HFFc6 (cell line): ENCODE measurements around the gene LTBR. TPM values are rescaled to one million over a fixed set of nuclear protein-coding genes. Genes with fewer than 3 reads are reported as not detected.

Experiments used
- DNase-seq: peaks from one replicate; pipeline ENCODE4 v3.0.0-alpha.2; 2018
- H3K27ac Mint-ChIP-seq: 2 replicates; pipeline ENCODE4 v1.8.0; 2020; ENCODE audit warnings: mild to moderate bottlenecking, mixed read lengths
- H3K27me3 Mint-ChIP-seq: 2 replicates; pipeline ENCODE4 v1.8.0; 2021; ENCODE audit warnings: mild to moderate bottlenecking, moderate library complexity, mixed read lengths; ENCODE audit not compliant: insufficient read depth
- H3K36me3 Mint-ChIP-seq: 2 replicates; pipeline ENCODE4 v1.8.0; 2021; ENCODE audit warnings: low read depth, mixed read lengths
- H3K4me1 Mint-ChIP-seq: 2 replicates; pipeline ENCODE4 v1.8.0; 2020; ENCODE audit warnings: low read depth, mixed read lengths
- H3K4me3 Mint-ChIP-seq: 2 replicates; pipeline ENCODE4 v1.8.0; 2020; ENCODE audit warnings: mild to moderate bottlenecking, moderate library complexity, mixed read lengths
- H3K9me3 Mint-ChIP-seq: 2 replicates; pipeline ENCODE4 v1.8.0; 2020; ENCODE audit warnings: mild to moderate bottlenecking, mixed read lengths
- total RNA-seq, 6 experiments: library from RNA; stranded (reverse); fragmentation: NEBNext Ultra II Directional; extraction: Animal tissue kit (Norgen Biotek cat#: 25700); gene quantifications; 2 replicates in 1 of 6; 3 replicates in 5 of 6; pipeline ENCODE4 v1.2.3, GENCODE V29; 2021
- TF ChIP-seq, protein P1 (sequence below): fragments of 200-600 bp; sonication (generic); IDR thresholded peaks from 2 replicates; pipeline ENCODE4 v1.5.0; 2021; ENCODE audit warnings: antibody characterized with exemption, mild to moderate bottlenecking

LTBR gene
- total RNA-seq, 6 experiments from 2014 or later, result 91.5 to 124 (median 106) TPM

DNA sequence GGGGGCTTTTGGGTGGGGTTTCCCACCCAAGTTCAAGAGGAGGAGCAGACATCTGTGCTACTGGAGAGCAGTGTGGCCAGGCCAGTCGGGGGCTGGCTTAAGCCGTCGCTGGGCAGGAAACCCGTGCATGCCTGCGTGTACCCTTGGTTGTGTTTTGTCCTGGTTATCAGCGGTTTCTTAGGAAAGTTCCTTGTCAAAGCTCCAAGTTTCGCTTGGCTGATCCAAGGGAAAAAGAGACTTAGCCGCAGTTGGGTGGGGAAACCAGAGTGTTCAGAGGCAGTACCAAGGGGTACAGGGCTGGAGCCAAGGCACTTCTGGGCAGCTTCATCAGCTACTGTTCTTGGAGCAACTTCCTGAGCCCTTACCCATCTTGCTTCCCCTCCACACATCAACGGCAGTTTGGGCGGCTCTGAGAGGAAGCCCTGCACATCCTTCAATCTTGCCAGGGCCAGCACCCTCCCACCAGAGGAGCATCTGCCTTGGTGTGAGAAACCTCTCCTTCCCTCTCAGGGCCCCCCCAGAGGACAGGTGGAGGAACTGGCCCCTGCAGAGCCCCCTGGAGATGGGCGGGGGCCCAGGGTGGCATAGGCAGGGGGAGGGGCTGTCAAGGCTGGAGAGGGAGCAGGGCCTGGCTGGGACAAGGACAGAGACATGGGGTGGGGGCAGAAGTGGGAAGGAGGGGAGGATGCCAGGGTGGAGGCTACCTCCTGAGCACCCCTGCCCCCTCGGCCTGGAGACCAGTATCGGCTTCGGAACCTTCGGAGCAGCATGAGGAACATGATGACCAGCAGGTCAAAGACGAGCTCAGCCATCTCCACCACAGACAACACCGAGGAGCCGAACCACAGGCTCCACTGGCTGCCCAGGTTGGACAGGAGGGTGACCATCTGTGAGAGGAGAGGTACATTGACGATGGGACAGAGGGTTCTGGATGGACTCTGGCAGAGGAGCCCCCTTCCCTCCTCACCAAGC is 36.3 kb upstream of the LTBR start:
- Mint-ChIP-seq H3K27me3 (peaks cover 3% of the 10 kb centered on the region), H3K27ac (no peak overlapping the region), H3K36me3 (no peaks in the 10 kb centered on the region), H3K4me1 (peaks cover 32% of the 10 kb centered on the region), H3K4me3 (no peak overlapping the region), H3K9me3 (no peaks in the 10 kb centered on the region)
- DNase-seq, result no peak
- TF ChIP-seq, protein P1, sequence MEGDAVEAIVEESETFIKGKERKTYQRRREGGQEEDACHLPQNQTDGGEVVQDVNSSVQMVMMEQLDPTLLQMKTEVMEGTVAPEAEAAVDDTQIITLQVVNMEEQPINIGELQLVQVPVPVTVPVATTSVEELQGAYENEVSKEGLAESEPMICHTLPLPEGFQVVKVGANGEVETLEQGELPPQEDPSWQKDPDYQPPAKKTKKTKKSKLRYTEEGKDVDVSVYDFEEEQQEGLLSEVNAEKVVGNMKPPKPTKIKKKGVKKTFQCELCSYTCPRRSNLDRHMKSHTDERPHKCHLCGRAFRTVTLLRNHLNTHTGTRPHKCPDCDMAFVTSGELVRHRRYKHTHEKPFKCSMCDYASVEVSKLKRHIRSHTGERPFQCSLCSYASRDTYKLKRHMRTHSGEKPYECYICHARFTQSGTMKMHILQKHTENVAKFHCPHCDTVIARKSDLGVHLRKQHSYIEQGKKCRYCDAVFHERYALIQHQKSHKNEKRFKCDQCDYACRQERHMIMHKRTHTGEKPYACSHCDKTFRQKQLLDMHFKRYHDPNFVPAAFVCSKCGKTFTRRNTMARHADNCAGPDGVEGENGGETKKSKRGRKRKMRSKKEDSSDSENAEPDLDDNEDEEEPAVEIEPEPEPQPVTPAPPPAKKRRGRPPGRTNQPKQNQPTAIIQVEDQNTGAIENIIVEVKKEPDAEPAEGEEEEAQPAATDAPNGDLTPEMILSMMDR, result no peak

DNA sequence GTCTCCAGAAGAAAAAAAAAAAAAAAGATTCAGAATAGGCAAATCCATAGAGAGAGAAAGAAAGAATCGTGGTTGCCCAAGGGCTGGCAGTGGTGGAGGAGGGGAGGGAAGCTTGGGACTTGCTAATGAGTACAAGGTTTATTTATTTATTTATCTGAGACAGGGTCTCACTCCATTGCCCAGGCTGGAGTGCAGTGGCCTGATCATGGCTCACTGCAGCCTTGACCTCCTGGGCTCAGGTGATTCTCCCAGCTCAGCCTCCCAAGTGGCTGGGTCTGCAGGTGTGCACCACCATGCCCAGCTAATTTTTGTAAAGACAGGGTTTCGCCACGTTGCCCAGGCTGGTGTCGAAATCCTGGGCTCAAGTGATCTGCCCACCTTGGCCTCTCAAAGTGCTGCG is 32.3 kb upstream of the LTBR start:
- peaks cover 2% of the 10 kb centered on the region; the same call in 1 of the 2 replicates for H3K4me1 Mint-ChIP-seq
- H3K27ac Mint-ChIP-seq, result no peak overlapping the region
- no peaks in the 10 kb centered on the region for H3K9me3 Mint-ChIP-seq
- H3K27me3 Mint-ChIP-seq, result peaks cover 26% of the 10 kb centered on the region
- H3K4me3 Mint-ChIP-seq, result no peak overlapping the region
- TF ChIP-seq, protein P1, result no peak
- H3K36me3 Mint-ChIP-seq, result no peaks in the 10 kb centered on the region
- DNase-seq, result no peak

DNA sequence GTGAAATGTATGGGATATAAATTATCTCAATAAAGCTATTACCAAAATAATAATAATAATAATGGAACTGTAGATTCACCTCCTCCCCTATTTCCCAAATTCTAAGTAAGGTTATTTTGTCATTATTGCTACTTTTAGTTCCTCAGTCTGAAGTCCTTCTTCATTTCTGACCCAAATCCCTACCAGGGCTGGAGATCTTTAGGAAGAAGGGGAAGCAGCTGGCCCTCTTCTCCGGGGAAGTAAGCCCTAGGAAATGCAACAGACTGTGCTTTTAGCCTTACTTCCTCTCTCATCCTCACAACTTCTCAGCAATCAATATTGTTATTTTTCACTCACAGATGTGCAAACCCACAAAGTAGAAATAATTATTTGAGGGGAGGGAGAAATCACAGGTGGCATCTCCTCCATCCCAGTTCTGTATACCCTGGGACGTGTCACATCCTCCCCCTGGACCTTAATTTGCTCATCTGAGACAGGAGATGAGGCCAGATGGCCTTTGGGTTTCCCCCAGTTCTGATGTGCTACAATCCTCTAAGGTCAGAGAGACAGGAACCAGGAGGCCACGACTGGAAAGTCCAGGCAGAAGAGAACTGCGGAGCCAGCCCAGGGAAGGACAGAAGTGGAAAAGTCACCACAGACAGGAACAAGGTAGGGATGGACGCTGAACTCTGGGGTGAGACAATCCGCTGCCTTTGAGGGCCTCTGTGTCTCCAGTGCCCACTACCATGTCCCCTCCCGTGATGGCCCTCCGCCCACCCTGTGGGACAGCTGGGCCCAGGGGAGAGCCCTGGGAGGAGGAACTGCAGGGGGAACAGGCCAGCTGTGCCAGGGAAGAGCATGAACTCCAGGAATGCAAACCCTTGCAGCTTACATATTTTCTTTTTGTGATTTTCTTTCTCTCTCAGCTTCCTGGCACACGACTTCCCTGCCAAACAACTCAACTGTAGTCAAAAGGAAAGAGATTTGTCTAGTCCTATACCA is 31.5 kb upstream of the LTBR start:
- TF ChIP-seq, protein P1, result no peak
- Mint-ChIP-seq H3K27me3 (peaks cover 27% of the 10 kb centered on the region), H3K36me3 (no peaks in the 10 kb centered on the region), H3K27ac (no peak overlapping the region), H3K4me3 (no peak overlapping the region), H3K9me3 (no peaks in the 10 kb centered on the region), H3K4me1 (no peaks in the 10 kb centered on the region)
- no peak for DNase-seq

DNA sequence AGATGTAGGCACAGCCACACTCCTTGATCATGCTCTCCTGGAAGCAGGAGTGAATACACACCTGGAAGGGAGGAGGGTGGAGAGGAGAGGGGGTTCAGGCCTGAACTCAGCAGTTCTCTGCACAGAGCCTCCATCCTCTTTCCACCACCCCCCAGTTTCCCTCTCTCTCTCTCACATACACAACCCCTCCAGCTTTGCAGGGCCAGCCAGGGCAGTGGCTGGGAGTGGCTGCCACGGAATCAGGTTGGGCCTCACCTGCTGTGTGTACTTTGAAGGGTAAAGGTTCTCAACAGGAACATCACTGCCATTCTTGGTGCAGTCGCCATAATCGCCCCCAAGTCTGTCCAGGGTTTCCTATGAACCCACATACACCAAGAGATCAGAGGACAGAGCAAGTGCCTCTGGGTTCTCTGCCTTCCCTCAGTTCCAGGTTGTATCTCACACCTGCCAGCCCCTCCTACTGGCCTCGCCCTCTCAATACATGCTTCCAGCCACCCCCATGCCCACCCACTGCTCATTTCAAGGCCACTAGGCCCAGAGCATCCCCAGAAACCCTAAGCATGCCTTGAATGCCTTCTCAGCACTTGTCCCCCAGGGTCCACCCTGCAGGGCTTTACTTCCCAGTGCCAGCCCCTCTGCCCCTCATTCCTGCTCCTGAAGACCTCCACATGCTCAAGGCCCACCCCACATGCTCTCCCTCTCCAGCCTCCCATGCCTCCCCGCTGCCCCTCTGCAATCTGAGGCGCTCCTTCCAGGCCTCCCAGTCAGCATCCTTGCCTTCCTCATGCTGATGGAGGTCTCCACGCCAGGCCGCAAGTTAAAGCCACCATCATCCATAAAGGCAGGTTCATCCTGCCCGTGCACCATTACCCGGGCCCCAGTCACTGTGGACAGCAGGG is 29.2 kb upstream of the LTBR start:
- DNase-seq, result no peak
- Mint-ChIP-seq H3K36me3 (no peaks in the 10 kb centered on the region), H3K4me3 (no peak overlapping the region), H3K27ac (no peak overlapping the region), H3K27me3 (peaks cover 27% of the 10 kb centered on the region), H3K9me3 (no peaks in the 10 kb centered on the region), H3K4me1 (no peaks in the 10 kb centered on the region)
- TF ChIP-seq, protein P1, result no peak
